Measurements from ENCODE around the gene INPP5K. TPM values are rescaled to one million over a fixed set of nuclear protein-coding genes. Genes with fewer than 3 reads are reported as not detected.

Gene INPP5K
- total and polyA plus RNA-seq, 2 of the 4 experiments (the other 2 are of a cell fraction), result 14.9 to 17.4 TPM

DNA sequence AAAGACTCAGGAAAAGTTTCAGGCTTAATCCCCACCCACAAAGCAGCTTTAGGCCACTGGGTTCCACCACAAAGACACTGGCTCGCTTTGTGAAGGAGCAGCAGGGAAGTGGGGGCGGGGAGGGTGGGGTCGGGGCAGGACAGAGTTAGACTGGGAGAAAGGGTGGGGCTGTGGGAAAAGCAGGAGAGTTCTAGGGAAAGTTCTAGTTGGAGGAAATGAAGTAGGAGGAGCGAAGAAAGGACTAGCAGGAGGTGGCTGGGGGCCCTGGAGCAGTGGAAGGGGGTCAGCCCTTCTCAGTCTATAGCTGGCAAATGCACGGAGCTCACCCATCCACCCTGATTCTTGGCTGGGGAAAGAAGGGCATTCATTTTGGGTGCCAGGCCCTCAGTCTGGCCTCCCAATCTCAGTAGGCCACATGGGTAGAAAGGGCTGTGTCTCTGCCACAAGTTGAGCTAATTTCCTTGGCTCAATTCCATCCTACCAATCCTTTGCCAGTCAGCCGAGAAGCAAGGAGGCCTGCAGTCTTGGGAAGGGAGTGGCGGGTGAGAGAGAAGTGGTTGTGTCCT lies 4.6 kb downstream of the INPP5K start:
- H2BK20ac ChIP-seq (ENCODE audit: low read depth, low read length), result no peak overlapping the region
- no peak overlapping the region for H3K56ac ChIP-seq (ENCODE audit: extremely low read depth, insufficient read depth, low read length)
- no peak overlapping the region for H3K27ac ChIP-seq (ENCODE audit: insufficient read depth, low read length)
- no peak overlapping the region for H3K18ac ChIP-seq (ENCODE audit: low read depth, low read length)
- H3K79me1 ChIP-seq (ENCODE audit: low read depth in 1 of 2, low read length in 2 of 2), result peaks cover 3 to 39% of the 10 kb centered on the region in 2 experiments
- ATAC-seq (ENCODE audit: low read depth) (no peak), DNase-seq (no peak)
- no peak overlapping the region for H4K91ac ChIP-seq (ENCODE audit: insufficient read depth, low read depth, low read length)
- peak overlapping the region in 1 of 2 experiments; percentile 9; a peak in 1 of 4 replicates for H4K8ac ChIP-seq (ENCODE audit: low read depth in 2 of 2, low read length in 2 of 2)
- H3K14ac ChIP-seq (replicated peaks; ENCODE audit: low read depth, low read length), result no peak overlapping the region
- CTCF ChIA-PET, result interaction anchor here (1.0 kb wide), 1 partner anchor 147 kb away, joined by 3 read pairs; no protein-coding TSS in a partner anchor
- TF ChIP-seq, protein P1, sequence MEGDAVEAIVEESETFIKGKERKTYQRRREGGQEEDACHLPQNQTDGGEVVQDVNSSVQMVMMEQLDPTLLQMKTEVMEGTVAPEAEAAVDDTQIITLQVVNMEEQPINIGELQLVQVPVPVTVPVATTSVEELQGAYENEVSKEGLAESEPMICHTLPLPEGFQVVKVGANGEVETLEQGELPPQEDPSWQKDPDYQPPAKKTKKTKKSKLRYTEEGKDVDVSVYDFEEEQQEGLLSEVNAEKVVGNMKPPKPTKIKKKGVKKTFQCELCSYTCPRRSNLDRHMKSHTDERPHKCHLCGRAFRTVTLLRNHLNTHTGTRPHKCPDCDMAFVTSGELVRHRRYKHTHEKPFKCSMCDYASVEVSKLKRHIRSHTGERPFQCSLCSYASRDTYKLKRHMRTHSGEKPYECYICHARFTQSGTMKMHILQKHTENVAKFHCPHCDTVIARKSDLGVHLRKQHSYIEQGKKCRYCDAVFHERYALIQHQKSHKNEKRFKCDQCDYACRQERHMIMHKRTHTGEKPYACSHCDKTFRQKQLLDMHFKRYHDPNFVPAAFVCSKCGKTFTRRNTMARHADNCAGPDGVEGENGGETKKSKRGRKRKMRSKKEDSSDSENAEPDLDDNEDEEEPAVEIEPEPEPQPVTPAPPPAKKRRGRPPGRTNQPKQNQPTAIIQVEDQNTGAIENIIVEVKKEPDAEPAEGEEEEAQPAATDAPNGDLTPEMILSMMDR (conservative IDR thresholded peaks at IDR 0.05; ENCODE audit: low read depth, low read length), result no peak
- no peak for TF ChIP-seq BHLHE40 (IDR thresholded peaks at IDR 0.05; ENCODE audit: low read depth, low read length)
- no peak for TF ChIP-seq CEBPB (IDR thresholded peaks at IDR 0.05; ENCODE audit: low read depth, low read length)
- TF ChIP-seq CHD1 (IDR thresholded peaks at IDR 0.05; ENCODE audit: low read depth, low read length), result no peak
- no TSS peak for BruUV-seq (replicated peaks)
- intact Hi-C loops (cut with micrococcal nuclease), result no loop called here
- H2AK9ac ChIP-seq (replicated peaks; ENCODE audit: low read depth, low read length, poor library complexity), result peak overlapping the region; percentile 81
- peaks cover 3% of the 10 kb centered on the region for H3K4me1 ChIP-seq (ENCODE audit: control insufficient read depth, insufficient read depth, low read length)
- H4K20me1 ChIP-seq (ENCODE audit: insufficient read depth, low read length), result peaks cover 8% of the 10 kb centered on the region
- no peak overlapping the region for H3K23ac ChIP-seq (ENCODE audit: low read depth, low read length)
- H3K4ac ChIP-seq (ENCODE audit: low read depth, low read length), result no peak overlapping the region
- WGBS, 2 experiments (ENCODE audit: extremely low coverage in 2 of 2, insufficient read length in 1 of 2), result no CpG with 5 or more reads among the region's 7 CpGs
- POLR2A ChIA-PET (ENCODE audit: unreplicated experiment), result no interaction called here
- no peak overlapping the region for H4K5ac ChIP-seq (ENCODE audit: low read depth, low read length)
- peak overlapping the region; percentile 65 for H2AFZ ChIP-seq (replicated peaks; ENCODE audit: low read length, poor library complexity)
- no peaks in the 10 kb centered on the region for H3K9me1 ChIP-seq (ENCODE audit: insufficient read depth, low read length)
- H2AK5ac ChIP-seq (ENCODE audit: low read depth, low read length), result no peak overlapping the region
- no peak overlapping the region for H3K4me3 ChIP-seq (ENCODE audit: insufficient read depth, low read depth, low read length)
- H2BK5ac ChIP-seq (ENCODE audit: low read depth, low read length, poor library complexity, severe bottlenecking), result no peak overlapping the region
- peaks cover 26% of the 10 kb centered on the region for H3K36me3 ChIP-seq (ENCODE audit: control insufficient read depth, insufficient read depth, low read length)
- no peaks in the 10 kb centered on the region for H3K9me3 ChIP-seq (ENCODE audit: control insufficient read depth, insufficient read depth, low read length)
- no peak overlapping the region for H2BK120ac ChIP-seq (ENCODE audit: low read depth, low read length)
- H2BK15ac ChIP-seq (ENCODE audit: low read depth, low read length), result no peak overlapping the region
- H3K27me3 ChIP-seq (ENCODE audit: control insufficient read depth, insufficient read depth, low read length), result no peaks in the 10 kb centered on the region
- H3K4me2 ChIP-seq (ENCODE audit: low read depth, low read length), result no peak overlapping the region
- in situ Hi-C loops (cut with MboI; ENCODE audit: low sequenced_read_pairs), result loop anchor here (10.0 kb wide), 1 partner anchor 147 kb away; no protein-coding TSS in a partner anchor
- H3K9ac ChIP-seq (ENCODE audit: low read depth, low read length), result no peak overlapping the region
- dilution Hi-C loops (cut with HindIII; ENCODE audit: low sequenced_read_pairs, unreplicated experiment), result no loop called here

All from IMR-90 (cell line).